ENCODE results near the gene CDC26. TPM values are rescaled to one million over a fixed set of nuclear protein-coding genes. Genes with fewer than 3 reads are reported as not detected.

CDC26 gene
- total and polyA plus RNA-seq, 10 of the 15 experiments (the other 5 are each of a cell fraction or from before 2014, with no cell fraction given) = 28.2 to 156 (median 61.5) TPM

DNA sequence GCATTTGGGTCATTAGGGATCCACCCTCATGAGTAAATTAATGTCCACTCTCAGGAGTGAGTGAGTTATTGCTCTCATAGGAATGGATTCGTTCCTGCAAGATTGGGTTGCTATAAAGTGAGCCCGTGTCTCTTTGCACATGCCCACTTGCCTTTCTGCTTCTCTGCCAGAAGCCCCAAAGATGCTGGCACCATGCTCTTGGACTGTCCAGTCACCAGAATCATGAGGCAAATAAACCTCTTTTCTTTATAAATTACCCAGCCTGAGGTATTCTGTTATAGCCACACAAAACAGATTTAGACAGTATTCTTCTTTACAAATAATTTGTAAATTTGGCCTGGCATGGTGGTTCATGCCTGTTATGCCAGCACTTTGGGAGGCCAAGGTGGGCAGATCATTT is 24.6 kb downstream of the CDC26 start:
- in situ Hi-C loops (cut with MboI) = no loop called here
- no peaks in the 10 kb centered on the region for H3K27me3 ChIP-seq (replicated peaks in 1 of 2; ENCODE audit: control insufficient read depth in 2 of 2, insufficient read depth in 2 of 2, low read length in 1 of 2)
- BruUV-seq (replicated peaks) = no TSS peak
- FAIRE-seq = no peak
- SMC1A ChIA-PET (ENCODE audit: uncharacterized antibody, unreplicated experiment) = no interaction called here
- H3K4me1 ChIP-seq (ENCODE audit: control insufficient read depth, insufficient read depth, low read length) = peaks cover 13% of the 10 kb centered on the region
- RAD21 ChIA-PET (ENCODE audit: unreplicated experiment) = no interaction called here
- H3K79me2 ChIP-seq (ENCODE audit: control insufficient read depth, insufficient read depth, low read length) = no peaks in the 10 kb centered on the region; the same call in none of the 2 replicates
- CTCF ChIA-PET = interaction anchor here (1.2 kb wide), 1 partner anchor 12 kb away, joined by 3 read pairs; no protein-coding TSS in a partner anchor
- H4K20me1 ChIP-seq (ENCODE audit: control insufficient read depth, insufficient read depth) = no peaks in the 10 kb centered on the region
- H3K9me3 ChIP-seq (replicated peaks; ENCODE audit: control insufficient read depth, insufficient read depth, low read length) = no peaks in the 10 kb centered on the region
- H2AFZ ChIP-seq (ENCODE audit: control insufficient read depth, low read depth, low read length) = no peak overlapping the region
- ATAC-seq = no peak
- no peak for DNase-seq (ENCODE audit: low read depth, low spot score)
- POLR2A ChIA-PET = no interaction called here
- TF ChIP-seq SMC3 (IDR thresholded peaks at IDR 0.05; ENCODE audit: borderline replicate concordance, low read length) = no peak
- no peak for TF ChIP-seq CHD1 (IDR thresholded peaks at IDR 0.05; ENCODE audit: low read depth, low read length)
- TF ChIP-seq ZNF217 (IDR thresholded peaks at IDR 0.05) = no peak
- TF ChIP-seq, protein P1, sequence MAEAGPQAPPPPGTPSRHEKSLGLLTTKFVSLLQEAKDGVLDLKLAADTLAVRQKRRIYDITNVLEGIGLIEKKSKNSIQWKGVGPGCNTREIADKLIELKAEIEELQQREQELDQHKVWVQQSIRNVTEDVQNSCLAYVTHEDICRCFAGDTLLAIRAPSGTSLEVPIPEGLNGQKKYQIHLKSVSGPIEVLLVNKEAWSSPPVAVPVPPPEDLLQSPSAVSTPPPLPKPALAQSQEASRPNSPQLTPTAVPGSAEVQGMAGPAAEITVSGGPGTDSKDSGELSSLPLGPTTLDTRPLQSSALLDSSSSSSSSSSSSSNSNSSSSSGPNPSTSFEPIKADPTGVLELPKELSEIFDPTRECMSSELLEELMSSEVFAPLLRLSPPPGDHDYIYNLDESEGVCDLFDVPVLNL (IDR thresholded peaks at IDR 0.05; ENCODE audit: low read depth, low read length) = no peak
- no peak for TF ChIP-seq HDAC2 (IDR thresholded peaks at IDR 0.05)
- no peak for TF ChIP-seq NR2F1 (conservative IDR thresholded peaks at IDR 0.05)
- no peak for TF ChIP-seq FOS (IDR thresholded peaks at IDR 0.05; ENCODE audit: borderline replicate concordance, extremely low read depth, insufficient read length)
- no peak for TF ChIP-seq SRF (IDR thresholded peaks at IDR 0.05; ENCODE audit: low read depth in 2 of 2, low read length in 2 of 2)
- no peak for TF ChIP-seq MEF2B (IDR thresholded peaks at IDR 0.05; ENCODE audit: partially characterized antibody, poor library complexity, severe bottlenecking)
- TF ChIP-seq BCL3 (IDR thresholded peaks at IDR 0.05; ENCODE audit: borderline replicate concordance, insufficient read depth, low read depth, low read length, poor library complexity, severe bottlenecking) = no peak
- TF ChIP-seq, protein P2, sequence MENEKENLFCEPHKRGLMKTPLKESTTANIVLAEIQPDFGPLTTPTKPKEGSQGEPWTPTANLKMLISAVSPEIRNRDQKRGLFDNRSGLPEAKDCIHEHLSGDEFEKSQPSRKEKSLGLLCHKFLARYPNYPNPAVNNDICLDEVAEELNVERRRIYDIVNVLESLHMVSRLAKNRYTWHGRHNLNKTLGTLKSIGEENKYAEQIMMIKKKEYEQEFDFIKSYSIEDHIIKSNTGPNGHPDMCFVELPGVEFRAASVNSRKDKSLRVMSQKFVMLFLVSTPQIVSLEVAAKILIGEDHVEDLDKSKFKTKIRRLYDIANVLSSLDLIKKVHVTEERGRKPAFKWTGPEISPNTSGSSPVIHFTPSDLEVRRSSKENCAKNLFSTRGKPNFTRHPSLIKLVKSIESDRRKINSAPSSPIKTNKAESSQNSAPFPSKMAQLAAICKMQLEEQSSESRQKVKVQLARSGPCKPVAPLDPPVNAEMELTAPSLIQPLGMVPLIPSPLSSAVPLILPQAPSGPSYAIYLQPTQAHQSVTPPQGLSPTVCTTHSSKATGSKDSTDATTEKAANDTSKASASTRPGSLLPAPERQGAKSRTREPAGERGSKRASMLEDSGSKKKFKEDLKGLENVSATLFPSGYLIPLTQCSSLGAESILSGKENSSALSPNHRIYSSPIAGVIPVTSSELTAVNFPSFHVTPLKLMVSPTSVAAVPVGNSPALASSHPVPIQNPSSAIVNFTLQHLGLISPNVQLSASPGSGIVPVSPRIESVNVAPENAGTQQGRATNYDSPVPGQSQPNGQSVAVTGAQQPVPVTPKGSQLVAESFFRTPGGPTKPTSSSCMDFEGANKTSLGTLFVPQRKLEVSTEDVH (IDR thresholded peaks at IDR 0.05; ENCODE audit: low read depth, partially characterized antibody) = no peak
- no peak for TF ChIP-seq HDAC6 (IDR thresholded peaks at IDR 0.05; ENCODE audit: unreplicated experiment)
- no peak for TF ChIP-seq RELA (IDR thresholded peaks at IDR 0.05; ENCODE audit: borderline replicate concordance, partially characterized antibody)
- no peak for TF ChIP-seq MTA3 (IDR thresholded peaks at IDR 0.05; ENCODE audit: borderline replicate concordance, low read length)
- no peak for TF ChIP-seq ELK1 (IDR thresholded peaks at IDR 0.05; ENCODE audit: low read depth, low read length)
- no peaks in the 10 kb centered on the region for H3K36me3 ChIP-seq (ENCODE audit: control insufficient read depth in 2 of 2, insufficient read depth in 2 of 2, low read length in 1 of 2)
- H3K27ac ChIP-seq (ENCODE audit: control insufficient read depth, insufficient read depth) = no peak overlapping the region
- no peak overlapping the region for H3K4me3 ChIP-seq
- 100% methylated on average over 2 of the region's 2 CpGs for WGBS (ENCODE audit: insufficient coverage, insufficient replicate concordance, low lambda C conversion rate, missing lambda C conversion rate)
- no peak overlapping the region for H3K9ac ChIP-seq (ENCODE audit: control insufficient read depth, insufficient read depth, low read length)
- intact Hi-C loops (cut with micrococcal nuclease; ENCODE audit: unreplicated experiment) = no loop called here
- H3K4me2 ChIP-seq (ENCODE audit: control insufficient read depth, insufficient read depth) = no peak overlapping the region

Measured in GM12878 (cell line).